ENCODE results near the gene SCUBE1. TPM values are rescaled to one million over a fixed set of nuclear protein-coding genes. Genes with fewer than 3 reads are reported as not detected.

SCUBE1 gene
- total and polyA plus RNA-seq, 7 experiments from 2014 or later, result 0.11 to 0.27 (median 0.19) TPM; not detected in 4

DNA sequence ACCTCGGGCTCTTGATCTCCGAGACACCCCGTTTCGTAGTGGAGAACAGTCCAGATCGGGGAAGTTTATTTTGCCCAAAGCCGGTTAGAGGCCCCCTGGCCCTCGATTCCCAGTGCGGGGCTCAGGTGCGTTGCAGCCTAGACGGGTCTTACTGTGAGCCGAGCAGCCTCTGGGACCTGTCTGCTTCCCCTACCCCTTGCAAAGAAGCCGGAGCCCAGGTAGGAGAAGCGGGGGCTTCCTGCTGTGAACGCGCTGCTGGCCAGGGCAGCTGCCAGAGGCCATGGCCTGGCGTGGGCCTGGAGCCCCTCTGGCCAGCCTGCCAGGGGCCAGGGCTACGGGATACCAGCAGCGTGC, 191.2 kb downstream of the SCUBE1 start:
- POLR2A ChIA-PET, result interaction anchor here (3.0 kb wide), 1 partner anchor 35 kb away, joined by 17 read pairs; the partner anchor contains the start of gene TTLL12
- peak in 1 of 9 donors; percentile 25 for DNase-seq
- CTCF ChIA-PET, result no interaction called here
- Histone ChIP-seq H3K27ac (ENCODE audit: low read depth, low read length) (peak overlapping the region; percentile 78), H3K27me3 (ENCODE audit: control insufficient read depth in 2 of 2, insufficient read depth in 2 of 2, low read length in 2 of 2) (no peaks in the 10 kb centered on the region), H3K9me3 (ENCODE audit: control insufficient read depth in 2 of 3, low read length in 3 of 3) (no peaks in the 10 kb centered on the region), H3K4me3 (ENCODE audit: low read length) (peak overlapping the region; percentile 90), H3K36me3 (ENCODE audit: control insufficient read depth in 2 of 3, insufficient read depth in 3 of 3, low read length in 3 of 3) (peaks cover 0 to 18% (median 0%) of the 10 kb centered on the region in 3 experiments), H3K4me1 (ENCODE audit: control insufficient read depth in 2 of 2, insufficient read depth in 2 of 2, low read length in 2 of 2) (peaks cover 5 to 13% of the 10 kb centered on the region in 2 donors)
- Mint-ChIP-seq H3K9me3 (no peaks in the 10 kb centered on the region), H3K4me3 (peak overlapping the region; percentile 83 to 95 (median 88)), H3K27ac (peak overlapping the region; percentile 71 to 96 (median 85)), H3K4me1 (peaks cover 15 to 46% (median 30%) of the 10 kb centered on the region in 7 donors), H3K36me3 (peaks cover 0 to 2% (median 0%) of the 10 kb centered on the region in 5 donors), H3K27me3 (no peaks in the 10 kb centered on the region)
- peak; percentile 32 for ATAC-seq
- intact Hi-C loops (cut with micrococcal nuclease), result loop anchor here (1.0 to 2.0 kb wide), 5 partner anchors 9 to 137 kb away; partner anchors contain the start of genes TTLL12 (in 2 of the 2), MCAT (in 1 of the 2) and PACSIN2 (in 1 of the 2)

DNA sequence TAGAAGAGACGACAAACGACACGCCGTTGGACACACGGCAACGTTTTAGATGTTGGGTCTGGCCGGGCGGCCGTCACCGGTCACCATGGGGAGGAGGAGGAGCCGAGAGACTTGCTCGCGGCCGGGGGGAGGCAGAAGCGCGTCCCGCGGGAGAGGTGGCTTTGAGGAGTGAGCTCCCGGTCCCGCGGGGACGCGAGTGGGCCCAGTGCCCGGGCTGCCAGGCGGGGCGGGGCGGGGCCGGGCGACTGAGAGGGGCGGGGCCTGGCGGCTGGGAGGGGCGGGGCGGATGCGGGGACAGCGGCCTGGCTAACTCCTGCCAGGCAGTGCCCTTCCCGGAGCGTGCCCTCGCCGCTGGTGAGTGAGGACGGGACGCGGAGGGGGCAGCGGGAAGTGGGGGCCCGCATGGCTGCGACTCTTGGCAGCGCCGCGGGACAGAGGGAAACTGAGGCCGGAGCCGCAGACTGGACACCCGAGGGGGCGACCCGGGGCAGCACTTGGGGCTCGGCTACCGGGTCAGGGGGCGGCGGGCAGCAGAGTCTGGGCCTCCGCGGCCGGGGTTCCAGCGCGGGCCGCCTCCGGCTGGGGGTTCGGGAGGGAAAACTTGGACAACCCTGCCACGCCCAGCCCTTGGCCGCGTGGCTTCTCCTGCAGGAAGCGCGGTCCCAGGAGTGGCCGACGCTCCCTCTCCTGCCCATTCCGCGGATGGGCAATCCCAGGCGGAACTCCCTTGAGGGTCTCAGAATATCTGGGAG, 191.7 kb downstream of the SCUBE1 start, which contains the start of gene TSPO:
Gene TSPO (plus strand): TSS at position 309 of the 752 bp plus-strand sequence. CDS start 7,680 bp downstream, outside the sequence.
- intact Hi-C loops (cut with micrococcal nuclease), result loop anchor here (1.0 to 2.0 kb wide), 5 partner anchors 8 to 137 kb away; partner anchors contain the start of genes TTLL12 (in 2 of the 2), MCAT (in 1 of the 2) and PACSIN2 (in 1 of the 2)
- ATAC-seq, result peak; percentile 70
- peaks cover 5 to 13% of the 10 kb centered on the region in 2 donors for H3K4me1 ChIP-seq (ENCODE audit: control insufficient read depth in 2 of 2, insufficient read depth in 2 of 2, low read length in 2 of 2)
- H3K4me3 Mint-ChIP-seq, result peak within 1 kb of the TSS; percentile 83 to 95 (median 92)
- peak within 1 kb of the TSS; percentile 90 for H3K4me3 ChIP-seq (ENCODE audit: low read length)
- H3K9me3 Mint-ChIP-seq, result no peaks in the 10 kb centered on the region
- peaks cover 0 to 18% (median 0%) of the 10 kb centered on the region in 3 experiments for H3K36me3 ChIP-seq (ENCODE audit: control insufficient read depth in 2 of 3, insufficient read depth in 3 of 3, low read length in 3 of 3)
- peaks cover 0 to 2% (median 0%) of the 10 kb centered on the region in 5 donors for H3K36me3 Mint-ChIP-seq
- H3K27ac ChIP-seq (ENCODE audit: low read depth, low read length), result peak within 1 kb of the TSS; percentile 78
- DNase-seq, result peak; percentile 17 to 76 (median 39)
- H3K9me3 ChIP-seq (ENCODE audit: control insufficient read depth in 2 of 3, low read length in 3 of 3), result no peaks in the 10 kb centered on the region
- CTCF ChIA-PET, result no interaction called here
- H3K4me1 Mint-ChIP-seq, result peaks cover 16 to 47% (median 29%) of the 10 kb centered on the region in 7 donors
- H3K27ac Mint-ChIP-seq, result peak within 1 kb of the TSS; percentile 83 to 96 (median 93)
- H3K27me3 ChIP-seq (ENCODE audit: control insufficient read depth in 2 of 2, insufficient read depth in 2 of 2, low read length in 2 of 2), result no peaks in the 10 kb centered on the region
- POLR2A ChIA-PET, result interaction anchor here (0.9 to 3.0 kb wide), 2 partner anchors 36 to 535 kb away, joined by 4 to 17 read pairs; partner anchors contain the start of gene TTLL12
- no peaks in the 10 kb centered on the region for H3K27me3 Mint-ChIP-seq

DNA sequence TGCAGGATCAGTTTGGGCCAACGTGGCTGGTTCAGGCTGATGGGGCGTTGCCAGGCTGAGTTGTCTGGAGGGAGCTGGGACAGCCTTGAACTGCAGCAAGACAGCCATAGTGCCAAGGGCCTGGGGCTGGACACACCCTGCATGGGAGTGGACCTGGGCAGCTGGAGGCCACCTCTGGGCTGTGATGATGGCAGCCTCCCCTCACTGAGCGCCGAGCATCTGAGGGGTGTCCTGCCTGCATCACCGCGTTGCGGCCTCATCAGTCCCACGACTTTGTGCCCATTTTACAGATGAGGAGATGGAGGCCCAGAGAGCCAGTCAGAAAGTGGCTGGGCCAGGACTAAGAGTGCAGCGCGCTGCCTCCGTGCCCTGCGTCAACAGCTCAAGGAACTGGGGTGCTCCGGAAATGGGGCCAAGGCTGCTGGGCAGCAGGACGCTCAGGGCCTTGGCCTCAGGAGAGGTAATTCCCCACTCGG, 192.4 kb downstream of the SCUBE1 start:
- peaks cover 16 to 43% (median 25%) of the 10 kb centered on the region in 7 donors for H3K4me1 Mint-ChIP-seq
- CTCF ChIA-PET, result no interaction called here
- no peaks in the 10 kb centered on the region for H3K27me3 Mint-ChIP-seq
- H3K36me3 ChIP-seq (ENCODE audit: control insufficient read depth in 2 of 3, insufficient read depth in 3 of 3, low read length in 3 of 3), result peaks cover 0 to 14% (median 0%) of the 10 kb centered on the region in 3 experiments
- peak overlapping the region; percentile 83 to 96 (median 93) for H3K27ac Mint-ChIP-seq
- no peaks in the 10 kb centered on the region for H3K27me3 ChIP-seq (ENCODE audit: control insufficient read depth in 2 of 2, insufficient read depth in 2 of 2, low read length in 2 of 2)
- peak overlapping the region; percentile 78 for H3K27ac ChIP-seq (ENCODE audit: low read depth, low read length)
- peak overlapping the region; percentile 83 to 95 (median 91) for H3K4me3 Mint-ChIP-seq
- H3K9me3 Mint-ChIP-seq, result no peaks in the 10 kb centered on the region
- H3K4me1 ChIP-seq (ENCODE audit: control insufficient read depth in 2 of 2, insufficient read depth in 2 of 2, low read length in 2 of 2), result peaks cover 5 to 13% of the 10 kb centered on the region in 2 donors
- H3K4me3 ChIP-seq (ENCODE audit: low read length), result peak overlapping the region; percentile 90
- POLR2A ChIA-PET, result interaction anchor here (0.9 to 3.0 kb wide), 2 partner anchors 36 to 534 kb away, joined by 4 to 17 read pairs; partner anchors contain the start of gene TTLL12
- intact Hi-C loops (cut with micrococcal nuclease), result no loop called here
- no peak for ATAC-seq
- no peaks in the 10 kb centered on the region for H3K9me3 ChIP-seq (ENCODE audit: control insufficient read depth in 2 of 3, low read length in 3 of 3)
- no peak for DNase-seq
- peaks cover 0 to 2% (median 0%) of the 10 kb centered on the region in 5 donors for H3K36me3 Mint-ChIP-seq

DNA sequence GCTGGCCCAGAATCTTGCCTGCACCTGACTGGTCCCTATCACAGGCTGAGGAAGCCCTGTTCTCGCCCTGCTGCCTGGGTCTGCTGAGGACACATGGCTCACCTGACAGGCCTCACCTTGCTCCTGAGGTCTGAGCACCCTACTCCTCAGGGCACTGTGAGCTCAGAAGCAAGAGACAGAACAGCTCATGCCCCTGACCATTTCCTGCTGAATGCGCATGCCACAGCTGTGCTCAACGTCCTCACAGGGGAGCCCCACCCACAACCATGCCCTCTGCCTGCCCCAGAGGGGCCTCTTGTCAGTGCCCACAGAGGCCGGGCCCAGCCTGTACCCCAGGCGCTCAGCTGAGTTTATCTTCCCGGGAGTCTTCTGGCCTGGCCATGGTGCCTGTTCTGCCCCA, 194.6 kb downstream of the SCUBE1 start:
- Mint-ChIP-seq H3K4me3 (peak overlapping the region in 6 of 10 donors; percentile 3 to 71 (median 39)), H3K36me3 (peaks cover 0 to 2% (median 0%) of the 10 kb centered on the region in 5 donors), H3K4me1 (peaks cover 19 to 45% (median 27%) of the 10 kb centered on the region in 7 donors), H3K27ac (peak overlapping the region in 6 of 9 donors; percentile 14 to 67 (median 38)), H3K9me3 (no peaks in the 10 kb centered on the region), H3K27me3 (no peaks in the 10 kb centered on the region)
- Histone ChIP-seq H3K4me1 (ENCODE audit: control insufficient read depth in 2 of 2, insufficient read depth in 2 of 2, low read length in 2 of 2) (peaks cover 5 to 15% of the 10 kb centered on the region in 2 donors), H3K9me3 (ENCODE audit: control insufficient read depth in 2 of 3, low read length in 3 of 3) (no peaks in the 10 kb centered on the region), H3K4me3 (ENCODE audit: low read length) (no peak overlapping the region), H3K36me3 (ENCODE audit: control insufficient read depth in 2 of 3, insufficient read depth in 3 of 3, low read length in 3 of 3) (peaks cover 0 to 6% (median 0%) of the 10 kb centered on the region in 3 experiments), H3K27me3 (ENCODE audit: control insufficient read depth in 2 of 2, insufficient read depth in 2 of 2, low read length in 2 of 2) (no peaks in the 10 kb centered on the region), H3K27ac (ENCODE audit: low read depth, low read length) (no peak overlapping the region)
- peak; percentile 19 for ATAC-seq
- intact Hi-C loops (cut with micrococcal nuclease), result no loop called here
- CTCF ChIA-PET, result interaction anchor here (1.9 kb wide), 1 partner anchor 38 kb away, joined by 4 read pairs; the partner anchor contains the start of gene BIK
- DNase-seq, result no peak
- POLR2A ChIA-PET, result no interaction called here

DNA sequence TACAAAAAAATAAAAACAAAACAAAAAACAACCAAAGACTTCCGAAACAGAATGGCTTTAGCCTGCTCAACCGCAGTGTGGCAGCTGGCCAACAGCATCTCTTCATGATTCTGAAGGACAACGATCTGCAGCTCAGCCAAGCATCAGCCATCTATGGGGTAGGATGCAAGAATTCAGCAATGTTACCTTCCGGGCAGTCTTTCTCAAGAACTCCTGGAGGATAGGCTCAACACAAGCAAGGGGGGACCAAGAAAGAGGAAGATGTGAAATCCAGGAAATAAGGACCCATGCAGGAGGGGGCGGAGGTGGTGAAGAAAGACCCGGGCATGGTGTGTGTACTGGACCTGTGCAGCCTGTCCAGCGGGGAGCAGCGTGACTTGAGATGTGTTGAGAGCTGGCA, 195.4 kb downstream of the SCUBE1 start:
- H3K4me3 ChIP-seq (ENCODE audit: low read length), result no peak overlapping the region
- no peaks in the 10 kb centered on the region for H3K9me3 ChIP-seq (ENCODE audit: control insufficient read depth in 2 of 3, low read length in 3 of 3)
- Mint-ChIP-seq H3K9me3 (no peaks in the 10 kb centered on the region), H3K27ac (peak overlapping the region; percentile 54 to 95 (median 85)), H3K27me3 (no peaks in the 10 kb centered on the region), H3K4me1 (peaks cover 19 to 45% (median 28%) of the 10 kb centered on the region in 7 donors), H3K36me3 (no peaks in the 10 kb centered on the region), H3K4me3 (peak overlapping the region in 9 of 10 donors; percentile 15 to 84 (median 66))
- H3K36me3 ChIP-seq (ENCODE audit: control insufficient read depth in 2 of 3, insufficient read depth in 3 of 3, low read length in 3 of 3), result peaks cover 0 to 6% (median 0%) of the 10 kb centered on the region in 3 experiments
- H3K27me3 ChIP-seq (ENCODE audit: control insufficient read depth in 2 of 2, insufficient read depth in 2 of 2, low read length in 2 of 2), result no peaks in the 10 kb centered on the region
- intact Hi-C loops (cut with micrococcal nuclease), result no loop called here
- ChIA-PET CTCF (no interaction called here), POLR2A (interaction anchor here (1.4 kb wide), 1 partner anchor 38 kb away, joined by 3 read pairs; the partner anchor contains the start of gene BIK)
- H3K4me1 ChIP-seq (ENCODE audit: control insufficient read depth in 2 of 2, insufficient read depth in 2 of 2, low read length in 2 of 2), result peaks cover 3 to 16% of the 10 kb centered on the region in 2 donors
- DNase-seq, result no peak
- no peak overlapping the region for H3K27ac ChIP-seq (ENCODE audit: low read depth, low read length)
- ATAC-seq, result no peak

All from naive thymus-derived CD4-positive, alpha-beta T cell (primary cell).